Cardiac muscle cell (in vitro differentiated cells and primary cell): ENCODE results near the gene AK4. TPM values are rescaled to one million over a fixed set of nuclear protein-coding genes. Genes with fewer than 3 reads are reported as not detected.
A peak's percentile ranks its signal among the peaks of the same experiment; 100 is the strongest.
"Not testable (repeated sequence)": the region's sequence is repeated elsewhere in the genome, so short reads cannot be mapped to it uniquely, and the experiment has no call there.

Source experiments
- DNase-seq, 2 donors: peaks; one replicate each; pipeline versions ENCODE4 v3.0.0 to v3.0.0-alpha.2; 2010 to 2017; ENCODE audit warnings: low read depth in 1 of 2, low spot score in 1 of 2
- H3K27ac ChIP-seq: fragments of 200-600 bp; sonication (generic); 2 replicates; pipeline ENCODE4 v1.5.1; 2016
- H3K27me3 ChIP-seq: fragments of 200-600 bp; sonication (generic); 2 replicates; pipeline ENCODE4 v1.6.0; 2016; ENCODE audit warnings: control low read depth
- H3K36me3 ChIP-seq: fragments of 200-600 bp; sonication (generic); 2 replicates; pipeline ENCODE4 v1.5.1; 2016; ENCODE audit warnings: control low read depth
- H3K4me1 ChIP-seq: fragments of 200-600 bp; sonication (generic); 2 replicates; pipeline ENCODE4 v1.8.1; 2017; ENCODE audit warnings: low read depth, mild to moderate bottlenecking, mixed run types
- H3K4me3 ChIP-seq: fragments of 200-600 bp; sonication (generic); 2 replicates; pipeline ENCODE4 v1.5.1; 2016; ENCODE audit warnings: mild to moderate bottlenecking
- H3K9me3 ChIP-seq: fragments of 200-600 bp; sonication (generic); 2 replicates; pipeline ENCODE4 v1.5.1; 2017; ENCODE audit warnings: low read depth, mild to moderate bottlenecking, control low read depth
- CTCF ChIP-seq: IDR thresholded peaks from 2 replicates; pipeline ENCODE4 v1.5.1; 2012; ENCODE audit warnings: low read depth, mild to moderate bottlenecking, low read length
- polyA plus RNA-seq: library from polyadenylated mRNA; unstranded; fragments of >200 nt; fragmentation: Nextera tagmentation; extraction: Ambion mirVana; gene quantifications from 2 replicates; pipeline ENCODE4 v1.2.1, GENCODE V29; 2016
- total RNA-seq: library from RNA; depleted of rRNA; stranded (reverse); fragments of >200 nt; gene quantifications from 2 replicates; pipeline ENCODE4 v1.2.3, GENCODE V29; 2016

Gene AK4
- 93.1 and 144 TPM in 2 replicates for total RNA-seq
- 114 and 133 TPM in 2 replicates for polyA plus RNA-seq

DNA sequence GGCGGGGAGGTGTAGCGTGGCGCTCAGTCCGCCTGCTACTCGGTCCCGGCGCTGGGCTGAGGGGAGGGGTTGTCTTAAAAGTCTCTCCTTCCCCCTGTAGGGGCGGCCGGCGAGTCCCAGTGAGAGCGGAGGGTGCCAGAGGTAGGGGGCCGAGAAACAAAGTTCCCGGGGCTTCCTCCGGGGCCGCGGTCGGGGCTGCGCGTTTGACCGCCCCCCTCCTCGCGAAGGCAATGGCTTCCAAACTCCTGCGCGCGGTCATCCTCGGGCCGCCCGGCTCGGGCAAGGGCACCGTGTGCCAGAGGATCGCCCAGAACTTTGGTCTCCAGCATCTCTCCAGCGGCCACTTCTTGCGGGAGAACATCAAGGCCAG is at the start of gene AK4:
Gene AK4, plus strand, starts transcription at position 26 of the 370 bp plus-strand sequence. Its CDS starts 205 bp downstream, at position 231.
- H3K4me3 ChIP-seq, result peak within 1 kb of the TSS; percentile 51
- not testable (repeated sequence) for H3K9me3 ChIP-seq

DNA sequence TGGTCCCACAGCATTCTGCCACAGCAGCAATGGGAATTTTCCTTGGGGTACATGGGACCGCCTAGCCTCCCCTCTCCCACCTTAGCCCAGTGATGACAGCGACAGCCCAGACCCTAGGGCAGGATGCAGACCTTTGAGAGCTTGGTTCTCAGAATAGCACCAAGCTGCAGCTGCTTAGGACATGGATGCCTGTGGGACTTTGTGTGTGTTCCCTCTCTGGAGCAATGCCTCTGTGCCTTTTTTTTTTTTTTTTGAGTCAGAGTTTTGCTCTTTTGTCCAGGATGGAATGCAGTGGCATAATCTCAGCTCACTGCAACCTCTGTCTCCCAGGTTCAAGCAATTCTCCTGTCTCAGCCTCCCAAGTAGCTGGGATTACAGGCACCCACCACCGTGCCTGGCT is 44.2 kb upstream of the AK4 start:
- no peak overlapping the region for H3K4me3 ChIP-seq
- no peak for TF ChIP-seq CTCF
- H3K27ac ChIP-seq, result no peak overlapping the region
- H3K9me3 ChIP-seq, result no peaks in the 10 kb centered on the region
- H3K4me1 ChIP-seq, result no peaks in the 10 kb centered on the region
- no peak for DNase-seq
- H3K27me3 ChIP-seq, result no peaks in the 10 kb centered on the region
- no peaks in the 10 kb centered on the region for H3K36me3 ChIP-seq

More for the DNA sequence above, at the start of gene AK4:
- not testable (repeated sequence) for H3K4me1 ChIP-seq, DNase-seq, H3K36me3 ChIP-seq
- Histone ChIP-seq H3K27ac (peak within 1 kb of the TSS; percentile 84), H3K27me3 (peaks cover 24% of the 10 kb centered on the region)

GRCh38 chr1:65104854-65105534 is 43.0 kb upstream of the AK4 start:
- Histone ChIP-seq H3K27me3 (no peaks in the 10 kb centered on the region), H3K4me1 (no peaks in the 10 kb centered on the region), H3K9me3 (no peaks in the 10 kb centered on the region), H3K27ac (no peak overlapping the region), H3K4me3 (no peak overlapping the region), H3K36me3 (no peaks in the 10 kb centered on the region)
- TF ChIP-seq CTCF, result no peak
- no peak for DNase-seq

- no peaks in the 10 kb centered on the region for H3K4me1 ChIP-seq
- no peak overlapping the region for H3K27ac ChIP-seq
- no peak for TF ChIP-seq CTCF
- H3K27me3 ChIP-seq, result no peaks in the 10 kb centered on the region
- no peaks in the 10 kb centered on the region for H3K36me3 ChIP-seq
- no peak for DNase-seq
- no peaks in the 10 kb centered on the region for H3K9me3 ChIP-seq
- no peak overlapping the region for H3K4me3 ChIP-seq
These were observed 42.4 kb upstream of the AK4 start for GRCh38 chr1:65105596-65105995.

GRCh38 chr1:65108025-65108642 is 39.9 kb upstream of the AK4 start:
- Histone ChIP-seq H3K36me3 (no peaks in the 10 kb centered on the region), H3K4me3 (no peak overlapping the region), H3K27ac (no peak overlapping the region), H3K27me3 (no peaks in the 10 kb centered on the region), H3K4me1 (peaks cover 4% of the 10 kb centered on the region), H3K9me3 (no peaks in the 10 kb centered on the region)
- no peak for DNase-seq
- TF ChIP-seq CTCF, result no peak

GRCh38 chr1:65109487-65109886 is 38.5 kb upstream of the AK4 start:
- no peak for TF ChIP-seq CTCF
- H3K4me3 ChIP-seq, result no peak overlapping the region
- no peak overlapping the region for H3K27ac ChIP-seq
- H3K4me1 ChIP-seq, result peaks cover 6% of the 10 kb centered on the region
- no peaks in the 10 kb centered on the region for H3K27me3 ChIP-seq
- no peaks in the 10 kb centered on the region for H3K36me3 ChIP-seq
- H3K9me3 ChIP-seq, result no peaks in the 10 kb centered on the region
- DNase-seq, result peak in 1 of 2 donors; percentile 14
